Neural progenitor cell (in vitro differentiated cells): Measurements from ENCODE around the gene LRP1B.

Experiments
- CTCF ChIP-seq: fragments of 200-600 bp; sonication (generic); IDR thresholded peaks from 2 replicates; pipeline ENCODE4 v1.5.1; 2017; ENCODE audit warnings: antibody characterized with exemption, mild to moderate bottlenecking
- EZH2 ChIP-seq: fragments of 200-600 bp; sonication (generic); IDR thresholded peaks from 2 replicates; pipeline ENCODE4 v1.6.1; 2017; ENCODE audit warnings: antibody characterized with exemption, mild to moderate bottlenecking, moderate library complexity
- EZH2phosphoT487 ChIP-seq: fragments of 200-600 bp; sonication (generic); IDR thresholded peaks from 2 replicates; pipeline ENCODE4 v1.6.1; 2017; ENCODE audit warnings: antibody characterized with exemption

GRCh38 chr2:140498360-140498759 is 1632.5 kb downstream of the LRP1B start:
- TF ChIP-seq EZH2phosphoT487 (no peak), CTCF (no peak), EZH2 (no peak)
